ENCODE results near the gene MARCHF3.

GRCh38 chr5:126852841-126853271 is 177.5 kb downstream of the MARCHF3 start:
- TF ChIP-seq POLR2AphosphoS5 (IDR thresholded peaks at IDR 0.05) (no peak), POLR2A (IDR thresholded peaks at IDR 0.05) (no peak), CTCF (IDR thresholded peaks at IDR 0.05) (no peak)
